ENCODE results near the gene WBP2. TPM values are rescaled to one million over a fixed set of nuclear protein-coding genes. Genes with fewer than 3 reads are reported as not detected.

Gene WBP2
- total RNA-seq, 1 donor, result 31.1 TPM

Other genes with a start within 250 kb of the WBP2 start
- gene SMIM5, start 221.9 kb downstream of the WBP2 start, total RNA-seq, result under 0.01 TPM in 1 of 2 replicates, not detected in the other
- gene RECQL5, start 188.2 kb downstream of the WBP2 start, total RNA-seq, result 17.7 and 24.5 TPM in 2 replicates
- 48.1 and 60.7 TPM in 2 replicates for gene SAP30BP, start 188.0 kb downstream of the WBP2 start, total RNA-seq
- 0.29 and 0.36 TPM in 2 replicates for gene ITGB4, start 133.9 kb downstream of the WBP2 start, total RNA-seq
- 25.3 and 27.7 TPM in 2 replicates for gene GALK1, start 90.1 kb downstream of the WBP2 start, total RNA-seq
- 18.5 and 23.6 TPM in 2 replicates for gene UNK, start 70.5 kb downstream of the WBP2 start, total RNA-seq
- 1.1 and 2.1 TPM in 2 replicates for gene UNC13D, start 10.9 kb downstream of the WBP2 start, total RNA-seq
- 21.7 and 22.4 TPM in 2 replicates for gene TRIM47, start 23.2 kb upstream of the WBP2 start, total RNA-seq
- gene TRIM65, start 41.6 kb upstream of the WBP2 start, total RNA-seq, result 22.8 and 23.3 TPM in 2 replicates
- gene MRPL38, start 49.5 kb upstream of the WBP2 start, total RNA-seq, result 36.6 and 37.1 TPM in 2 replicates
- gene FBF1, start 85.7 kb upstream of the WBP2 start, total RNA-seq, result 14.1 and 17.1 TPM in 2 replicates
- gene ACOX1, start 123.8 kb upstream of the WBP2 start, total RNA-seq, result 59.2 and 59.4 TPM in 2 replicates
- gene TEN1, start 123.9 kb upstream of the WBP2 start, total RNA-seq, result 23.2 and 23.6 TPM in 2 replicates
- gene CDK3, start 145.5 kb upstream of the WBP2 start, total RNA-seq, result 0.72 and 0.88 TPM in 2 replicates
- gene EVPL, start 172.0 kb upstream of the WBP2 start, total RNA-seq, result not detected in 2 replicates
- gene SRP68, start 217.2 kb upstream of the WBP2 start, total RNA-seq, result 22.7 and 25.3 TPM in 2 replicates
- 0.29 TPM in 1 of 2 replicates, not detected in the other for gene GALR2, start 219.4 kb upstream of the WBP2 start, total RNA-seq
- gene ZACN, start 223.8 kb upstream of the WBP2 start, total RNA-seq, result not detected in 2 replicates
- gene EXOC7, start 248.5 kb upstream of the WBP2 start, total RNA-seq, result 102 TPM in 2 replicates

Data from osteoblast (primary cell).